ENCODE results near the gene PLXNA4. TPM values are rescaled to one million over a fixed set of nuclear protein-coding genes. Genes with fewer than 3 reads are reported as not detected.

The PLXNA4 gene
- polyA plus RNA-seq, 1 donor from 2014 or later = not detected

DNA sequence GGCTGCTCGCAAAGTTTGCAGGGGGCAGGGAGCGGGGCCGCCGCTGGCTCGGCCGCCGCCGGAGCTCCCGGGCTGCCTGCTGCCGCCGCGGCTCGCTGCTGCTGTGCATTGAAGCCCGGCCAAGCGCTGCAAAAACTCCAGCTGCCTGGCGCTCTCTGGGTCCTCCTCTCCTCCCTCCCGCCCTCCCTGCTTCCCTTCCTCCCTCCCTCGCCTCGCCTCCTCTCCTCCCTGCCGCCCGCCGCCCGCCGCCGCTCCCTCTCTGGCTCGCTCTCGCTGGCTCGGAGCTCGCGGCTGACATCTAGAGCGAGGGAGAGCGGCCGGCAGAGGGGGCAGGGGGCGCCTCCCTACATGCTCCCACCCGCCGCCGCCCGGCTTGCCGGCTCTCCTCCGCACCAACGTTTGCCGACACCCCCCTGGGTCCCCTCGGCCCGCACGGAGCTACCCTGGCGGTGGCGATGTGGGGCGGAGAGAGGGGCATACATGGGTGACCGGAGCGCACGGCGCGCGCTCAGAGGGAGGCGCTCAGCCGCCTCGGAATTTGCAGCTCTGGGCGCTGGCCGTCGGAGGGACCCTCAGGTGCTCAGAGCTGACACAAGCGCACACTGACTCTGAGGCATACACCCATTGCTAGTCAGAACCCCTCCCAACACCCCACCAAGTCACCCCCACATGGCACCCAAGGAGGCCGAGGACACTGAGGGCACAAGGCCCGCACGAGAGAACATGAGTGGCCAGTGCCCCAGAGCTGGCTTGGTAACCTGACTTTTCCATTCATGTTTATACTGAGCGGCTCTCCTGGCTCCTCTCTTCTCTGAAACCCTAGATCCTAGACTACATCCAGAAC is 1.2 kb upstream of the PLXNA4 start:
- no peaks in the 10 kb centered on the region for H3K36me3 Mint-ChIP-seq
- H3K27ac Mint-ChIP-seq = no peak overlapping the region
- peak overlapping the region in 2 of 4 donors; percentile 35 to 70 for H3K4me3 Mint-ChIP-seq
- H3K27me3 Mint-ChIP-seq = peaks cover 66% of the 10 kb centered on the region
- H3K9me3 Mint-ChIP-seq = peaks cover 0 to 2% (median 0%) of the 10 kb centered on the region in 3 donors
- H3K4me1 Mint-ChIP-seq = peaks cover 0 to 5% (median 0%) of the 10 kb centered on the region in 3 donors

DNA sequence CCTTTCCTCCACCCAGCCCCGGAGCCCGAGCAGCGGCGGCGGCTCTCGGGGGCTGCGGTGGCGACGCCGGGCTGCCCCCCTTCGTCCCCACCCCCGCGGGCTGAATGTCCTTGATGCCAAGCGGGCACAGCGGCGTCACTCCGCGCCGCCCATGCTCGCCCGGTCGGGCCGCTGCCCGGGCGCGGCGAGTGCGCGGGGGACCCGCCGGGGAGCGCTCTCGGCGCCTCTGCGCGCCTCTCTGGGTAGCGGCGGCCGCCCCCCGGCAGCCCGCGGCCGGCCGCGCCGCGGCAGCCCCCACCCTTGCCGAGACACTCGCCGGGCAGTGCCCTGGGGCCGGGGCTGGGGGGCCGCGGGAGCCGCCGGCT is 433 bp upstream of the PLXNA4 start:
- H3K4me1 Mint-ChIP-seq = peaks cover 0 to 5% (median 0%) of the 10 kb centered on the region in 3 donors
- H3K27me3 Mint-ChIP-seq = peaks cover 69% of the 10 kb centered on the region
- H3K4me3 Mint-ChIP-seq = no peak overlapping the region
- H3K36me3 Mint-ChIP-seq = no peaks in the 10 kb centered on the region
- H3K27ac Mint-ChIP-seq = no peak overlapping the region
- peaks cover 0 to 2% (median 0%) of the 10 kb centered on the region in 3 donors for H3K9me3 Mint-ChIP-seq

DNA sequence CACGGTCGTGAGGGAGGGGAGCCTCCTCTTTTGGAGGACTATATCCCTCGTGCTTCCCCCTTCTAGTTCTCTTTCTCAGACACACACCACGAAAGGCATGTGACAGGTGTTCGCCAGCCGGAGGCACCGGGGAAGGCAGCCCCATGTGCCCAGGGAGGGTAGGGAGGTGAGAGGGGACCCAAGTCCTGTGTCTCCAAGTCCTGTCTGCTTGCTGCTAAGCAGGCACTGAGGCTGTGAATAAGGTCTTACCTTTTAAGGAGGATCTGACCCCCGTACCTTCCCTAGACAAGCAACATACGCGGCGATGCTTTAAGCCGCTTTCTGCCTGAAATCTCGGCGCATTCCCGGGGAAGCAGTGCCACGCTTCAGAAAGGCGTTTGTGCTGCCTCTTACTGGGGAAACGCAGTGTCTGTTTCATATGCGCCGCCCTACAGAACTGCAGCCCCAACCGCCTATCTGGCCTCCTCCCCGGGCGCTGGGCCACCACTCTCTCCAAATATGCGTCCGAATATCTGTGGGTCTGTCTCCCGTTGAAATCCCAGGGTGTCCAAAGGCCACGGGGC is 770 bp downstream of the PLXNA4 start:
- Mint-ChIP-seq H3K4me1 (peaks cover 0 to 5% (median 0%) of the 10 kb centered on the region in 3 donors), H3K36me3 (no peaks in the 10 kb centered on the region), H3K27ac (no peak overlapping the region), H3K9me3 (peaks cover 0 to 2% (median 0%) of the 10 kb centered on the region in 3 donors), H3K27me3 (peaks cover 72% of the 10 kb centered on the region), H3K4me3 (no peak overlapping the region)

GRCh38 chr7:132574223-132574622 is 2.0 kb downstream of the PLXNA4 start:
- no peak overlapping the region for H3K27ac Mint-ChIP-seq
- peaks cover 0 to 2% (median 0%) of the 10 kb centered on the region in 3 donors for H3K9me3 Mint-ChIP-seq
- peak overlapping the region in 1 of 4 donors; percentile 57 for H3K4me3 Mint-ChIP-seq
- H3K27me3 Mint-ChIP-seq = peaks cover 76% of the 10 kb centered on the region
- H3K36me3 Mint-ChIP-seq = no peaks in the 10 kb centered on the region
- H3K4me1 Mint-ChIP-seq = peaks cover 0 to 5% (median 0%) of the 10 kb centered on the region in 3 donors

DNA sequence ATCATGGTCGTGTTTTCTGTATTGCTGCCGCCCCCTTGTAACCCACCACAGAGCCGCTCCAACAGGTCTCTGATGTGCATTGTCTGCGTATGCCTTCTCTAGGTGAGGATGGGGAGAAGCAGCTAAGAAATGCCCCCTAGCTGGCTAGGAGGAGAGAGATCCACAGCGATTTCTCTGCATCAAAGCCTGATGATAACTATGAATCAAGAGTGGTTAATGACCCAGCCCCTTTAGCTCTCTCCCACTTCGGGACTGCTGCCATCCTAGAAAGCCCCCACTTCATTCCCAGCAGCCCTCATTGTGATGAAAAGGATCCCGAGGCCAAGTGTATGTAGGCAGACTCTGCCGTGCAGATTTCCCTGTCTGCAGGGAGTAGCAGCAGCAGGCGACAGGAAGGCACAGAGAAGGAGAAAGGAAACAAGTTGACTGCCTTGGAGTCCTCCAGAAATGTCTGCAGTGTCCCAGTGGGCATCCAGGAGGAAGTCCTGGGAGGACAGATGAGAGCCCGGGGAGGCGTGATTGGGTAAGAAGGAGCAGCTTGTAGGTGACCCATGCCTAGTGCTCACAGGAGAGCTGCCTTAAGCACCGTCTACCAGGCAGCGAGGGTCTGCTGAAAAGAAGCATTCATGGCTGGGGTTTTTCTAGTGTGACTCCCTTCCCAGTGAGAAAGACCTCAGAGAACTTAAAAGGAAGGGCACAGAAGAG is 2.9 kb downstream of the PLXNA4 start:
- Mint-ChIP-seq H3K9me3 (peaks cover 0 to 2% (median 0%) of the 10 kb centered on the region in 3 donors), H3K36me3 (no peaks in the 10 kb centered on the region), H3K4me1 (peaks cover 0 to 5% (median 0%) of the 10 kb centered on the region in 3 donors), H3K27me3 (peaks cover 69% of the 10 kb centered on the region), H3K4me3 (no peak overlapping the region), H3K27ac (no peak overlapping the region)

GRCh38 chr7:132572526-132572925 is 3.7 kb downstream of the PLXNA4 start:
- H3K9me3 Mint-ChIP-seq = peaks cover 0 to 1% (median 0%) of the 10 kb centered on the region in 3 donors
- peaks cover 0 to 5% (median 0%) of the 10 kb centered on the region in 3 donors for H3K4me1 Mint-ChIP-seq
- H3K27me3 Mint-ChIP-seq = peaks cover 60% of the 10 kb centered on the region
- H3K36me3 Mint-ChIP-seq = no peaks in the 10 kb centered on the region
- no peak overlapping the region for H3K4me3 Mint-ChIP-seq
- H3K27ac Mint-ChIP-seq = no peak overlapping the region

GRCh38 chr7:132571970-132572369 is 4.3 kb downstream of the PLXNA4 start:
- peaks cover 0 to 5% (median 0%) of the 10 kb centered on the region in 3 donors for H3K4me1 Mint-ChIP-seq
- H3K36me3 Mint-ChIP-seq = no peaks in the 10 kb centered on the region
- H3K4me3 Mint-ChIP-seq = no peak overlapping the region
- no peak overlapping the region for H3K27ac Mint-ChIP-seq
- peaks cover 63% of the 10 kb centered on the region for H3K27me3 Mint-ChIP-seq
- H3K9me3 Mint-ChIP-seq = no peaks in the 10 kb centered on the region

DNA sequence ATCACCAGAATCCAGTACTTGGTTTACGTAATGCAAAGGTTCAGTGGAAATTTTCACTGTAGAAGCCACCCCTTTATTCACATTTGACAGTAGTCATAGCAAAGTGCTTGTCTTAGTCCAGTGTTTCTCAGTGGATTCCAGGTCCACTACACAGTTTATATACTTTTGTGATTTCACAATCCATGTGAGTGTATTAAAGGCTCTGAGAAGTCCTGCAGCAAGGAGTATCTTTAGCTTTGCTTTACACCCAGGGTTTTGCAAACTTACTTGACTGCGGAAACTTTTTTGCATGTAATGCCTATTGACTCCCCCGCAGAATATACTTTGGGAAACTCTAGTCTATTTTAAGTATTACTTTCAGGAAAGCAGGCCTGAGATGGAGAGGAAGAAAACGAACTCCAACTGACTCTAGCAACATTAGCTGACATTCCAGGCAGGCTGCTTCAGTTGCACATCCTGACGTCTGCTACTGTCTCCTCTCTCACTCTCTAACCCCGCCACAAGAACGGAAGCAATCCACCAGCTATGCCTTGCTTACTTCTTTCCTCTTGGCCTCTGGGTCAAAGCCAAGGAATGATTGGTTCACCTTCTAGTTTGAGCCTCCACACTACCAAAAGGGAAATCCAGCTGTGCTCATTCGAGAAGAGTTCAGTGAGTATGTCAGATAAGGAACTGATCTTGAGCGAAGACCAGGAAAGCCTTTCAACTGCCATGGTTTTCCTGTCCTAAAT is 6.2 kb downstream of the PLXNA4 start:
- Mint-ChIP-seq H3K9me3 (no peaks in the 10 kb centered on the region), H3K36me3 (no peaks in the 10 kb centered on the region), H3K4me3 (no peak overlapping the region), H3K27ac (no peak overlapping the region), H3K4me1 (peaks cover 0 to 3% (median 0%) of the 10 kb centered on the region in 3 donors), H3K27me3 (peaks cover 61% of the 10 kb centered on the region)

GRCh38 chr7:132568962-132569361 is 7.3 kb downstream of the PLXNA4 start:
- peaks cover 0 to under 1% (median 0%) of the 10 kb centered on the region in 3 donors for H3K4me1 Mint-ChIP-seq
- H3K27me3 Mint-ChIP-seq = peaks cover 58% of the 10 kb centered on the region
- no peaks in the 10 kb centered on the region for H3K36me3 Mint-ChIP-seq
- H3K9me3 Mint-ChIP-seq = no peaks in the 10 kb centered on the region
- H3K27ac Mint-ChIP-seq = no peak overlapping the region
- H3K4me3 Mint-ChIP-seq = no peak overlapping the region

GRCh38 chr7:132565885-132566284 is 10.4 kb downstream of the PLXNA4 start:
- Mint-ChIP-seq H3K9me3 (no peaks in the 10 kb centered on the region), H3K27ac (no peak overlapping the region), H3K4me1 (no peaks in the 10 kb centered on the region), H3K4me3 (no peak overlapping the region), H3K36me3 (no peaks in the 10 kb centered on the region), H3K27me3 (peaks cover 35% of the 10 kb centered on the region)

GRCh38 chr7:132565441-132565840 is 10.8 kb downstream of the PLXNA4 start:
- Mint-ChIP-seq H3K27me3 (peaks cover 31% of the 10 kb centered on the region), H3K36me3 (no peaks in the 10 kb centered on the region), H3K4me3 (no peak overlapping the region)

GRCh38 chr7:132564849-132565248 is 11.4 kb downstream of the PLXNA4 start:
- Mint-ChIP-seq H3K4me3 (no peak overlapping the region), H3K36me3 (no peaks in the 10 kb centered on the region), H3K27me3 (peaks cover 27% of the 10 kb centered on the region), H3K9me3 (no peaks in the 10 kb centered on the region), H3K4me1 (no peaks in the 10 kb centered on the region), H3K27ac (no peak overlapping the region)

More at GRCh38 chr7:132565441-132565840, 10.8 kb downstream of the PLXNA4 start:
- no peaks in the 10 kb centered on the region for H3K4me1 Mint-ChIP-seq
- no peak overlapping the region for H3K27ac Mint-ChIP-seq
- no peaks in the 10 kb centered on the region for H3K9me3 Mint-ChIP-seq

DNA sequence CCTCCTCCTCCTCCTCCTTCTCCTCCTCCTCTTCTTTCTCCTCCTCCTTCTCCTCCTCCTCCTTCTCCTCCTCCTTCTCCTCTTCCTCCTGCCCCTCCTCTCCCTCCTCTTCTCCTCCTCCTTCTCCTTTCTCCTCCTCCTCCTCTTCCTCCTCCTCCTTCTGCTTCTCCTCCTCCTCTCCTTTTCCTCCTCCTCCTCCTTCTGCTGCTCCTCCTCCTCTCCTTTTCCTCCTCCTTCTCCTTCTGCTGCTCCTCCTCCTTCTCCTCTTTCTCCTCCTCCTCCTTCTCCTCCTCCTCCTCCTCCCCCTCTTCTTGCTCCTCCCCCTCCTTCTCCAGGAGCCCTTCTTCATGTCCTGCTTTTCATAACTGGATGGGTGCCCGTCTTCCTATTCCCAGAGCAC is 12.2 kb downstream of the PLXNA4 start:
- Mint-ChIP-seq H3K4me1 (no peaks in the 10 kb centered on the region), H3K36me3 (no peaks in the 10 kb centered on the region), H3K27ac (no peak overlapping the region), H3K27me3 (peaks cover 21% of the 10 kb centered on the region), H3K4me3 (no peak overlapping the region), H3K9me3 (no peaks in the 10 kb centered on the region)

DNA sequence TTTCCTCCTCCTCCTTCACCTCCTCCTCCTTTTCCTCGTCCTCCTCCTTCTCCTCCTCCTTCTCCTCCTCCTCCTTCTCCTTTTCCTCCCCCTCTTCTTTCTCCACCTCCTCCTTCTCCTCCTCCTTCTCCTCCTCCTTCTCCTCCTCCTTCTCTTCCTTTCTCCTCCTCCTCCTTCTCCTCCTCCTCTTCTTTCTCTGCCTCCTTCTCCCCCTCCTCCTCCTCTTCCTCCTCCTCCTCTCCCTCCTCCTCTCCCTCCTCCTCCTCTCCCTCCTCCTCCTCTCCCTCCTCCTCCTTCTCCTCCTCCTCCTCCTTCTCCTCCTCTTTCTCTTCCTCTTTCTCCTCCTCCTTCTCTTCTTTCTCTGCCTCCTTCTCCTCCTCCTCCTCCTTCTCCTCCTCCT is 13.6 kb downstream of the PLXNA4 start:
- no peaks in the 10 kb centered on the region for H3K36me3 Mint-ChIP-seq
- no peaks in the 10 kb centered on the region for H3K4me1 Mint-ChIP-seq
- H3K27ac Mint-ChIP-seq = no peak overlapping the region
- no peaks in the 10 kb centered on the region for H3K9me3 Mint-ChIP-seq
- H3K27me3 Mint-ChIP-seq = peaks cover 21% of the 10 kb centered on the region
- no peak overlapping the region for H3K4me3 Mint-ChIP-seq

DNA sequence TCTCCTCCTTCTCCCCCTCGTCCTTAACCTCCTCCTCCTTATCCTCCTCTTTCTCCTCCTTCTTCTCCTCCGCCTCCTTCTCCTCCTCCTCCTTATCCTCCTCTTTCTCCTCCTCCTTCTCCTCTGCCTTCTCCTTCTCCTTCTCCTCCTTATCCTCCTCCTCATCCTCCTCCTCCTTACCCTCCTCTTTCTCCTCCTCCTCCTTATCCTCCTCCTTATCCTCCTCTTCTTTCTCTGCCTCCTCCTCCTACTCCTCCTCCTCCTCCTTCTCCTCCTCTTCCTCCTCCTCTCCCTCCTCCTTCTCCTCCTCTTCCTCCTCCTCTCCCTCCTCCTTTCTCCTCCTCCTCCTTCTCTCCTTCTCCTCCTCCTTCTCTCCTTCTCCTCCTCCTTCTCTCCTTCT is 14.5 kb downstream of the PLXNA4 start:
- Mint-ChIP-seq H3K4me1 (no peaks in the 10 kb centered on the region), H3K27me3 (peaks cover 16% of the 10 kb centered on the region), H3K4me3 (no peak overlapping the region), H3K36me3 (no peaks in the 10 kb centered on the region), H3K27ac (no peak overlapping the region), H3K9me3 (no peaks in the 10 kb centered on the region)

Measured in IgD-negative memory B cell (primary cell).